ENCODE measurements around the gene VLDLR.

Gene VLDLR

GRCh38 chr9:2621722-2622460, at the start of gene VLDLR:
Gene VLDLR, plus strand, starts transcription at chr9:2621787. Its CDS starts 403 bp downstream, at chr9:2622190.
- DNase-seq (ENCODE audit: low spot score): peak; percentile 18

- no peak for DNase-seq (ENCODE audit: low spot score)
These were observed 47.4 kb upstream of the VLDLR start for GRCh38 chr9:2574203-2574602.

- DNase-seq (ENCODE audit: low spot score): no peak
These were observed 45.0 kb upstream of the VLDLR start for GRCh38 chr9:2576631-2577030.

GRCh38 chr9:2583308-2584013, 38.1 kb upstream of the VLDLR start:
- no peak for DNase-seq (ENCODE audit: low spot score)

- no peak for DNase-seq (ENCODE audit: low spot score)
These were observed 29.6 kb upstream of the VLDLR start for GRCh38 chr9:2591967-2592366.

GRCh38 chr9:2593744-2594143, 27.8 kb upstream of the VLDLR start:
- DNase-seq (ENCODE audit: low spot score): no peak

- no peak for DNase-seq (ENCODE audit: low spot score)
These were observed 25.6 kb upstream of the VLDLR start for GRCh38 chr9:2595973-2596372.

- DNase-seq (ENCODE audit: low spot score): no peak
These were observed 24.1 kb upstream of the VLDLR start for GRCh38 chr9:2597483-2597882.

GRCh38 chr9:2599896-2600295, 21.7 kb upstream of the VLDLR start:
- no peak for DNase-seq (ENCODE audit: low spot score)

- no peak for DNase-seq (ENCODE audit: low spot score)
These were observed 21.3 kb upstream of the VLDLR start for GRCh38 chr9:2600307-2600706.

GRCh38 chr9:2601785-2602378, 19.7 kb upstream of the VLDLR start:
- no peak for DNase-seq (ENCODE audit: low spot score)

- no peak for DNase-seq (ENCODE audit: low spot score)
These were observed 18.9 kb upstream of the VLDLR start for GRCh38 chr9:2602704-2603116.

GRCh38 chr9:2603621-2604020, 18.0 kb upstream of the VLDLR start:
- no peak for DNase-seq (ENCODE audit: low spot score)

GRCh38 chr9:2605246-2605645, 16.3 kb upstream of the VLDLR start:
- DNase-seq (ENCODE audit: low spot score): no peak

GRCh38 chr9:2608276-2608675, 13.3 kb upstream of the VLDLR start:
- DNase-seq (ENCODE audit: low spot score): no peak

- no peak for DNase-seq (ENCODE audit: low spot score)
These were observed 10.6 kb upstream of the VLDLR start for GRCh38 chr9:2610985-2611384.

GRCh38 chr9:2611961-2612360, 9.6 kb upstream of the VLDLR start:
- no peak for DNase-seq (ENCODE audit: low spot score)

- DNase-seq (ENCODE audit: low spot score): no peak
These were observed 7.8 kb upstream of the VLDLR start for GRCh38 chr9:2613730-2614271.

GRCh38 chr9:2615497-2615896, 6.1 kb upstream of the VLDLR start:
- DNase-seq (ENCODE audit: low spot score): no peak

GRCh38 chr9:2616692-2617377, 4.8 kb upstream of the VLDLR start:
- no peak for DNase-seq (ENCODE audit: low spot score)

- DNase-seq (ENCODE audit: low spot score): no peak
These were observed 3.3 kb upstream of the VLDLR start for GRCh38 chr9:2618289-2618688.
